NCI-H146 (cell line): ENCODE results near the gene MAST4.

Source experiments
- DNase-seq: peaks from one replicate; lab custom pipeline; 2025; lab: John Stamatoyannopoulos, UW

MAST4 gene

DNA sequence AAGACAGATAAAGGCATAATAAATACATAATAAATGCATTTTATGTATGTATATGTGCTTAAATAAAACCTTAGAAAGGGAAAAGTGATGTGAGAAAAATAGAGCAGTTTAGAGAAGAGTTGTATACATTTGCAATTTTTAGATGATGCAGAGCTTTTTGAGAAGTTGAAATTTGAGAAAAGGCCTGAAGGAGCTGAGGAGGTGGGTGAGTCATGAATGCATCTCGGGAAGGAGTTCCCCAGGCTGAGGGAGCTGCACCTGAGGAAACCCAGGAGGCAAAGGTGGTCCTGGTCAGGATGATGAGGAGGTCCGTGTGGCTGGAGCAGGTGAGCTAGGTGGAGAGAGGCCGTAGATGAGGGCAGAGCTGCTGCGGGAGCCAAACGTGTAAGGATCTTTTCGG lies 617.8 kb downstream of the MAST4 start:
- no peak for DNase-seq

DNA sequence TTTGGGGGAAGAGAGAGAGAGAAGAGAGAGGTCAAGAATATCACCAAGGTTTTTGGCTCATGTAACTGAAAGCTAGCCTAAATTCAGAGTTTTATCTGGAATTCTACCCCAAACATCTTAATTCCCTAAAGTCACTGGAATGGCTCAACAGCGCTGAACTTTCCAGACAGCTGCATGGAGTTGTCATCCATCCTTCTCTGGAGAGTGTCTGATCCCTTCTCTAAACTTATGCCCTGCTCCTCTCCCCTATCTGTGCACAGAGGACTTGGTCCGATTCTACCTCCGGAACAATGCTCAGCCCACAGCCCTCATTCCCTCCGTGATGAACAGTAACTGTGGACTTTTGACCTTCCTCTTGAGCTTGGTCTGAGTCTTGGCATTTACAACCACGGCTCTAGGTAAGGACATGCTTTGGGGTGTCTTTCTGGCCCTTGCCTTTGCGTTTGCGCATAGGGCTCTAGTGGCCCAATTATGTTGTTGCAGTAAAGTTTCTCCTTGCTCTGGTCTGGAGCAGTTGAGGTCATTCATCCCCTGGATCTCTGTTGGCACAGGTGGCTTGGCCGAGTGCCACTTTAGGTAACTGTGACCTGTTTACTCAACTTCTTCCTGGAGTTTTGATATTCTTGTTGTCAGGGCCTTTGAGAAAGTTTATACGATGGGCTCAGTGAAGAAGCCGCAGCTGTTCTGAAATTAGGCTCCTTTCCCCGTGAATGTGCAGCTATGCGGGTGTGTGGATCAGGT lies 618.7 kb downstream of the MAST4 start:
- no peak for DNase-seq

DNA sequence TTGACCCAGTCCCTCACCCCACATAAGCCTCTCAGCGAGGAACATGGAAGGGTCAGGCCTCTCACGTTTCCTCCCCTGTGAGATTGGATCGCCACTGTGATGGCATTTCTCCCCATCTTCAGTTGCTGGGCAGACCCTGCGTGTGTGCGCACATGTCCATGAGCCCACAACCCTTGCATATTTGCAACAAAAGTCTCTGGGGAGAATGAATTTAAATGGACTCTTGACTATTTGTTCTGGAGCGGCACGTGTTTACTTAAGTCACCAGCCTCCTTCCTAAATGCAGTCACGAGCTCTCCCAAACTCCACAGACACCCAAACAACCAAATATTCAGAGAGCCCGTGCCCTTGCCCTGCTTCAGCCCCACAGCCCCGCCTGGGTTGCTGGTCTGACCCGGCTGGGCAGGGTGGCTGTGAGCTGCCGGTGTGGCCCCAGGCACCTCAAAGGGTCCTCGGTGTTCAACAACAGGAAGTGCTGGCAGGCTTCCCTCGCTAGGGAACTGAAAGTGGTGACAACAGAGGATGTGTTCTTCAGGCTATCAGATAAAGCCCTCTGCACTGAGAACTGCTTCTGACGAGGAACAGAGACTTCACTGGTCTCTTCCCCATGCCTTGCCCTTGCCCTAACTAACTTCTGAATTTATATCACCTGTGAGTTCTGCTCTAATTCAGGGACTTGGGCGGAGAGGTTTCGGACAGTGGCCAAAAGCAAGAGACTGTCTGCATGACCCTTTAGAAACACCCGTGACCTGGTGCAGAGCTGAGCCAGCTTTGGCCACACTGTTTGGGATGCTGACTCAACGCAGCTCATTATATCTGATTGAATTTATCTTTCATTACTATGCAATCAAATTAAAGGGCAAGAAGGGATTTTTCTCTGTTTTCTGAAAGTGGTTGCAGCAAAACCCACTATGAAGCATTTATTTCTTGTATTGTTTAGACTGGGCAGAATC lies 619.6 kb downstream of the MAST4 start:
- peak; percentile 51 for DNase-seq

DNA sequence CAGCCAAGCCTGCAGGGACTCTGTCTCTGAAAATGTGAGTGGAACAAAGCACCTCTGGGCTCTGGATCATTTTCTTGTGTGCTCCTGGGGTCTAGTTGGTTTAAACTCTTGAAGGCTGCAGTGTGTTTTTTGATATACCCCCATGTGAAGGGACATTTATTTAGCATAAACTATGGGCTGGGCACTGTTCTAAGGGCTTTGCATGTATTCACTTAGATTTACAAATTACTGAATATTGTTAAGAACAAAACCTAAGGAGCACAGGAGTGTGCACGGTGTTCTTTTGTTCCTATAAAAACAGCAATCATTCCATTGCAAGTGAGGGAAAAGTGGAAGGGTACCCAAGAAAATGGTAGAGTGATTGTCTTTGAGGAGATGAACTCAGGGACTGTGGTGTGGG lies 620.4 kb downstream of the MAST4 start:
- DNase-seq, result no peak
